ENCODE results near the gene PHF19.

Gene PHF19

GRCh38 chr9:120867676-120868338 lies 9.2 kb downstream of the PHF19 start:
- DNase-seq, result no peak
- no peak for TF ChIP-seq POLR2A (IDR thresholded peaks at IDR 0.05; ENCODE audit: low read length)
- TF ChIP-seq GATA1 (IDR thresholded peaks at IDR 0.05; ENCODE audit: low read depth, low read length), result no peak

- DNase-seq, result no peak
These were observed 10.3 kb downstream of the PHF19 start for GRCh38 chr9:120866651-120867050.

GRCh38 chr9:120865809-120866208 lies 11.2 kb downstream of the PHF19 start:
- no peak for TF ChIP-seq POLR2A (IDR thresholded peaks at IDR 0.05; ENCODE audit: low read length)
- no peak for TF ChIP-seq GATA1 (IDR thresholded peaks at IDR 0.05; ENCODE audit: low read depth, low read length)
- DNase-seq, result no peak

More at GRCh38 chr9:120866651-120867050, 10.3 kb downstream of the PHF19 start:
- TF ChIP-seq GATA1 (IDR thresholded peaks at IDR 0.05; ENCODE audit: low read depth, low read length) (no peak), POLR2A (IDR thresholded peaks at IDR 0.05; ENCODE audit: low read length) (no peak)

GRCh38 chr9:120865176-120865575 lies 11.8 kb downstream of the PHF19 start:
- DNase-seq, result no peak
- TF ChIP-seq POLR2A (IDR thresholded peaks at IDR 0.05; ENCODE audit: low read length) (no peak), GATA1 (IDR thresholded peaks at IDR 0.05; ENCODE audit: low read depth, low read length) (no peak)

GRCh38 chr9:120864719-120865118 lies 12.3 kb downstream of the PHF19 start:
- DNase-seq, result no peak
- TF ChIP-seq POLR2A (IDR thresholded peaks at IDR 0.05; ENCODE audit: low read length) (no peak), GATA1 (IDR thresholded peaks at IDR 0.05; ENCODE audit: low read depth, low read length) (no peak)

GRCh38 chr9:120863833-120864232 lies 13.2 kb downstream of the PHF19 start:
- TF ChIP-seq GATA1 (IDR thresholded peaks at IDR 0.05; ENCODE audit: low read depth, low read length), result no peak
- TF ChIP-seq POLR2A (IDR thresholded peaks at IDR 0.05; ENCODE audit: low read length), result no peak
- no peak for DNase-seq

GRCh38 chr9:120862452-120862851 lies 14.5 kb downstream of the PHF19 start:
- TF ChIP-seq POLR2A (IDR thresholded peaks at IDR 0.05; ENCODE audit: low read length) (no peak), GATA1 (IDR thresholded peaks at IDR 0.05; ENCODE audit: low read depth, low read length) (no peak)
- DNase-seq, result no peak

- no peak for DNase-seq
These were observed 15.1 kb downstream of the PHF19 start for GRCh38 chr9:120861935-120862334.

GRCh38 chr9:120860083-120860482 lies 16.9 kb downstream of the PHF19 start:
- no peak for DNase-seq
- TF ChIP-seq GATA1 (IDR thresholded peaks at IDR 0.05; ENCODE audit: low read depth, low read length), result no peak
- TF ChIP-seq POLR2A (IDR thresholded peaks at IDR 0.05; ENCODE audit: low read length), result no peak

More at GRCh38 chr9:120861935-120862334, 15.1 kb downstream of the PHF19 start:
- TF ChIP-seq POLR2A (IDR thresholded peaks at IDR 0.05; ENCODE audit: low read length) (no peak), GATA1 (IDR thresholded peaks at IDR 0.05; ENCODE audit: low read depth, low read length) (no peak)

GRCh38 chr9:120859361-120859760 lies 17.6 kb downstream of the PHF19 start:
- no peak for DNase-seq
- TF ChIP-seq POLR2A (IDR thresholded peaks at IDR 0.05; ENCODE audit: low read length), result no peak
- no peak for TF ChIP-seq GATA1 (IDR thresholded peaks at IDR 0.05; ENCODE audit: low read depth, low read length)

GRCh38 chr9:120857902-120858301 lies 19.1 kb downstream of the PHF19 start:
- no peak for DNase-seq
- TF ChIP-seq POLR2A (IDR thresholded peaks at IDR 0.05; ENCODE audit: low read length) (no peak), GATA1 (IDR thresholded peaks at IDR 0.05; ENCODE audit: low read depth, low read length) (no peak)

- TF ChIP-seq POLR2A (IDR thresholded peaks at IDR 0.05; ENCODE audit: low read length) (no peak), GATA1 (IDR thresholded peaks at IDR 0.05; ENCODE audit: low read depth, low read length) (no peak)
- DNase-seq, result no peak
These were observed 19.5 kb downstream of the PHF19 start for GRCh38 chr9:120857481-120857880.

GRCh38 chr9:120856700-120857099 lies 20.3 kb downstream of the PHF19 start:
- no peak for DNase-seq
- TF ChIP-seq GATA1 (IDR thresholded peaks at IDR 0.05; ENCODE audit: low read depth, low read length) (no peak), POLR2A (IDR thresholded peaks at IDR 0.05; ENCODE audit: low read length) (no peak)

- no peak for DNase-seq
- no peak for TF ChIP-seq GATA1 (IDR thresholded peaks at IDR 0.05; ENCODE audit: low read depth, low read length)
- no peak for TF ChIP-seq POLR2A (IDR thresholded peaks at IDR 0.05; ENCODE audit: low read length)
These were observed 20.9 kb downstream of the PHF19 start for GRCh38 chr9:120855827-120856670.
